HG03280 (cell line): ENCODE results near the gene TOMM70.
"Not testable (repeated sequence)": the region's sequence is repeated elsewhere in the genome, so short reads cannot be mapped to it uniquely, and the experiment has no call there.

Experiments used
- ATAC-seq: cut with Tn5 transposase; IDR thresholded peaks from one replicate; pipeline ENCODE4 v1.9.1; 2021; ENCODE audit warnings: mild to moderate bottlenecking, moderate library complexity; ENCODE audit not compliant: unreplicated experiment

Gene TOMM70

DNA sequence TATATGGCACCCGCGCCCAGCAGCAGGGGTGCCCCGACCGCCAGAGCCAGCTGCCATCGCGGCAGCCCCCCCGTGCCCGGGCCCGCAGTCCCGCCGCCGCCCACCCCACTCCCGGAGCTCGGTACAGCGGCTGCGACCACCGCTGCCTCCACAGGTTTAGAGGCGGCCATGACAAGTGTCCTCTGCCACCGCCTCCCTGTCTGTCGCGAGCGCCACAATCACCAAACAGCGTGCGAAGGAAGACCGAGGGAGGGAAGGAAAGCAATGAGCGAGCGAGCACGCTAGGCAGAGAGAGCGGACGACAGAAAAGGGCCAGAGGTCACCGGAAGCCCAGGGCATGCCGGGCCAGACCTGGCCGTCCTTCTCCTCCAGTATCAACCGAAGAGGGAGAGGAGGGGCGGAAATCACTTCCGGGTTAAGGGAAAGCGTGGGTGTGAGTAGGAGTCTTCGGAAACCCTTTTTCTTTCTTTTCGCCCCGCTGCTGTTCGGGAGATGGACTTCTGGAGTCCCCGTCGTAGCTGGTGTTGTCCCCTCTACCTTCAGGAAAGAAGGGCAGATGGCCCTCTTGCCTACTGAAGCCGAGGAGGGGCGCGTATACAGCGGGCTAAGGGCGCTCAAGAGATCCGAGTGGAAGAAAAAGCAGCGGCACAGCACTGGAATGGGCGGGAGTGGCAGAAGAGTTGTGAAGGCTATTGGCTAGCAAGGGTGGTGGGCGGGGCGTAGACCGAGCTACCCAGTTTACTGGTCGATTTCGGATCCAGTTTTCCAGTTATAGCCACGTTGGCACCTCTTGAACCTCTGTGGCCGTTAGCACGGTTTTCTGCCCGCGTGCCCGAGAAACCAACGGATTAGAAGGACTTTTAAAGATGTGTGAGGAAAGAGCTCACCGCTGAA is at the start of gene TOMM70, which contains the start of gene LNP1:
TOMM70 (minus strand) TSS at position 310 of the 894 bp plus-strand sequence; CDS start at position 170, 140 bp downstream.
LNP1 (plus strand) TSS at position 760 of the 894 bp plus-strand sequence. CDS start 28,191 bp downstream, outside the sequence.
- peak; percentile 86 for ATAC-seq

DNA sequence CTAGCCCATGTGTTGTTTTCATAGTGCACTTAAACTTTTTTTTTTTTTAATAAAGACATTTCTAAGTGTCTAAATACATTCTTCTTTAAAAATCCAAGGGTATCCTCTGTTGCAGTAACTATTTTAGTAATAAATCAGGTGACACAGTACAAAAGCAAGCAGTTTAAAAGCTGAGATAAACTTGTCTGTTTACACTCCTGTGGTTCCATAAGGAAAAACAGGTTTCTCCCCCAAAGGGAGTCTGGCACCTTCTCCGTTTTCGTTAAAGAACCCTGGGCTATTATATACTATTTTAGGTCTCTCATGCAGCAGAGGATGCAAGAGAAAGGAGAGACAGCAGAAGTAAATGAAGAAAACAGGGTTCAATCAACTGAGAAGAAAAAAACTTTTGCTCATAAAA is 48.3 kb upstream of the TOMM70 start:
- ATAC-seq, result no peak

DNA sequence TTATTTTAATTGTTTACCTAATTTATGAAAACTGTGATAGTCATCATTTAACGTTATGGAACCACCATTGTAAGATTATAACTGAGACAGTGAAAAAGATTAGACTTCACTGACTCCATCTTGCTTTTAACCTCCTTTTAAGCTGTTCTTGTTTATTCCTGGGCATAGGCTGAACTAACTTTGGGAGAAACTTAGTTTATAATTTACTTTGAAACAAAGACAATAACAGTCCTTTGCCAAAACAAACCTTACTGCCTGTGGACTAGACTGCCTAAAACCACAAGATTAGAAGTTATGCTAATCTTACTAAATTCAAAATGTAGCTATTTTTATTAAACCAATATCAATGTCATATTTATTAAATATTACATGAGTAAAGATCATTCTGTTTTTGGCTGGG is 47.2 kb upstream of the TOMM70 start:
- no peak for ATAC-seq

DNA sequence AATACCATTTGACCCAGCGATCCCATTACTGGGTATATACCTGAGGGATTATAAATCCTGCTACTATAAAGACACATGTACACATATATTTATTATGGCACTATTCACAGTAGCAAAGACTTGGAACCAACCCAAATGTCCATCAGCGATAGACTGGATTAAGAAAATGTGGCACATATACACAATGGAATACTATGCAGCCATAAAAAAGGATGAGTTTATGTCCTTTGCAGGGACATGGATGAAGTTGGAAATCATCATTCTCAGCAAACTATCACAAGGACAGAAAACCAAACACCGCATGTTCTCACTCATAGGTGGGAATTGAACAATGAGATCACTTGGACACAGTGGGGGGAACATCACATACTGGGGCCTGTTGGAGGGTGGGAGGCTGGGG is 46.2 kb upstream of the TOMM70 start:
- not testable (repeated sequence) for ATAC-seq

DNA sequence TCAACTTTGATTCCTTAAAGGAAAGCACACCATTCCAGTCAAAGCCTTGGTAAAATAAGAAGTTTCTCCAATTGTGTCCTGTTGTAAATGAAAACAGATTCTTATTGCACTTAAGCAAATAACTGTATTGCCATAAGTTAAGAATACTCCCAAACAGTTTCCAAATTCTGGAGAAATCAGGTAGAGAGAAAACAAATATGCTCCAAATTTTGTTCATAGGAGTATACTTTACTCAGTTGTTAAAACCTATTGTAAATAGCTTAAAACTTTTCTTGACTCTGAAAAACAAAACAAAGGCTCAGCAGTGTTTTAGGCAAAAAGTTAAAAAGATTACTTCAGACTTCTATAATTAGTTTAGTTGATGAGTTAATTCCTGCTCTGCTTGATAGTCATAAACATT is 42.8 kb upstream of the TOMM70 start:
- no peak for ATAC-seq

DNA sequence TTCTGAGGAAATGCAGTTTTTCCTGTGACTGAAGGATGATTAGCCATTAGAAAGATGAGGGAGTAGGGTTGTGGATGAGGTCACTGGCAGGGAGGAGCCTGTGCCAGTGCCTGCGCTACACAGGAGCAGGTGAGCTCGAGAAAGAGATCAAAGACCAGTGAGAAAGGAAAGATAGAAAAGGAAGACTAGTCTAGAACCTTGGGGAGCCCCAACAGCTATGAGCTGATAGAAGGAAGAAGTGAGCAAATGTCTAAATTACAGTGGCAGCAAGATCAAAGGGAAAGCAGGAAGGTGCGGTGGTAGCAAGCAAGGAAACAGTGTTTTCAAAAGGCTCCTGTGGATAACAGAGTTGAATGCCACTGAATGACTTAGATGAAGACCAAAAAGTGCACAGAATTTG is 40.0 kb upstream of the TOMM70 start:
- ATAC-seq, result no peak

DNA sequence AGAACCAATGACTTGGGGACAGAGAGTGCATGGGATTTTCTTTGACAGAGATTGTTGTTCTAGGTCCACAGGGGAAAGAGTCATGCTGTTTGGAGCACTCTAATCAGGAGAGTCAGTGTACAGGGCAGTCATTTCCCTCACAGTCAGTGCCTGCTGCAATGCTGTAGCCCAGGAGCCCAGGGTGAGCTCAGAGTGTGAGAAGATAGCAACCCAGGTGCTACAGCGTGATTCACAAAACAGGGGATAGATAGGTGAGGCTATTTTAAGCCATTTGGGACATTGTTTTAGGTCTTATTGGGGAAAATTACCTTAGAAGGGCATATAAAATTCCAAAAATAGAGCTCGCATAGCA is 37.7 kb upstream of the TOMM70 start:
- no peak for ATAC-seq

DNA sequence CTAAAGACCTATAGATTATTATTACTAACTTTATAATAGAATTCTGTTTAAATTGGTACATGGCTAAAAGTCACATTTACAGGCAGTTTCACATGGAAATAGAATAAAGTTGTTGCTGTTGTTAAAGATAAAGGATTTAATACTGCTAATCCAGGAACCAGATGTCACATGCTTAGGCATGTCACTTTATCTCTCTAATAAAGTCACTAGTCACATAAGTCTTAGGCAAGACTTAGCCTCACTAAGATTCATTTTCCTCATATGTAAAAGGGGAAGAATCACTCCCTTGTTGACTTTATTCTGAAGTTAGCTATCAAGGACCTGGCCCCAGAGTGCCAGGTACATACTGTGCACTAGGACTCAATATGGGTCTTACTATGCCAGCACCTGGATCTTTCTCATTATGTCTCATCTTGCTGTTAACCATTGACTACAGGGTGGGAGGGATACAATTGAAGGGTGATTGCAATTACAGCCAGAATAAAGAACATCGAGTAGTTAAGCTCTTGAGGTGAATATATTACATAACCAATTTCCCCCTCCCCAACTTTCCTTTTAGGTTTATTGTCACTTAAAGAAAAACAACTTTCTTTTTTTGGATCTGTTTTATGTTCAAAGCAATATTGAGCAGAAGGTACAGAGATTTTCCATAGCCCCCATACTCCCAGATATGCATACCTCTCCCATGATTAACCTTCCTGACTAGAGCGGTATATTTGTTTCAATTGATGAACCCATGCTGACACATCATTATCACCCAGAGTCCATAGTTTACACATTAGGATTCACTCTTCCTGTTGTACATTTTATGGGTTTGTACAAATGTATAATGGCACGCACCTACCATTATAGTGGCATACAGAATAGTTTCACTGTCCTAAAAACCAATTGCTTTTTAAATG is 37.1 kb upstream of the TOMM70 start:
- ATAC-seq, result no peak

DNA sequence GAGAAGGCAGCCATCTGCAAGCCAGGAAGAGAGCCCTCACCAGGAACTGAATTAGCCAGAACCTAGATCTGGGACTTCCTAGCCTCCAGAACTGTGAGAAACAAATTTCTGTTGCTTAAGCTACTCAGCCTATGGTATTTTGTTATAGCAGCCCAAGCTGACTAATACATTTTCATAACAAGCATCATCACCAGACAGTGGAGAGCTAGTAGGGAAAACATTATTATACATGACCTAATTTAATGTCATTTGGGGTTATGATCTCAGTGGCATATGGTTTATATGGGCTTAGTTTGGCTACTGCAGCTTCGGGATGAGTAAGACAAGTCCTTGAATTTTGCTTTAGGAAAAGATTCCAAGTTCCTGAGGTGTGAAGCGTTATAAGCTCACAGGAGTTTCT is 36.1 kb upstream of the TOMM70 start:
- ATAC-seq, result no peak

DNA sequence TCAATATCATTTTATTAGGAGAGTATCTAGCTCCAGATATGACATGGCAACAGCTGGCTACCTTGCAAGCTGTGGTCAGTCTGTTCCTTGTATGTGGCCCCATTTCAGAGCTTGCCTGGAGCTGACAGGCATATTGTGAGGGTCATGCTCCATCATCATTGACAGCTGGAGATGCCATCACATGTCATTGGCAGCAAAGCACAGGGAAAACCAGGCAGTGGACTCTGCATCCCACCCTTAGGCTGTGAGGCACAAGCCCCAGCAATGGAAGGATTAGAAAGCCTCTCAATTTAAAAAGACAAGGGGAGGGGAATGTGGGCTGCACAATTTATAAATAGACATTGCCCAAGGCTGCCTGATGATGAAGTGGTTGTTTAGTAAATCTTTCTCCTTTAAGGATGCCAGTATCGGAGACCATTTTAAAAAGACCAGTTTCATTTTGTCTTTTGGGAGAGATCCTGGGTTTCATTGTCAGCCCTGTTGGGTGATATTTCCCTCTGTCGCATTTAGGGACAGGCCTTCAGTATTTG is 28.4 kb upstream of the TOMM70 start:
- no peak for ATAC-seq

DNA sequence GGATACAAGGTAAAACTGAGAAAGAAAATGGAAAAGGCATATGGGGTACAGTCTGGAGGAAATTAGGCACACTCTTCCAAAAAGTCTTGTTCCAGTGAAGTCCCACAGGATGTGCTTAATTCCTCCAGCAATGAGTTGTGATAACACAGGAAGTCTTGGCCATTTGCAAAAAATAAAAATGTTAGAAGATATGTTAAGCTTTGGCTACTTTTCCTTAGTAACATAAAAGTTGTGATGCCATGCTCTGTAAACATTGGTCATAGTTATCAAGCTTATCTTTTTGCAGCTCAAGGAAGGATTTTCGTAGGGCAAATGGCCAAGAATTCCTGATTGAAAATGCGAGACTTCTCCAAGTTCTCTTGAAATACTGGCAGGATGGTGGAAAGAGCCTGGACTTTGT is 26.8 kb upstream of the TOMM70 start:
- no peak for ATAC-seq

DNA sequence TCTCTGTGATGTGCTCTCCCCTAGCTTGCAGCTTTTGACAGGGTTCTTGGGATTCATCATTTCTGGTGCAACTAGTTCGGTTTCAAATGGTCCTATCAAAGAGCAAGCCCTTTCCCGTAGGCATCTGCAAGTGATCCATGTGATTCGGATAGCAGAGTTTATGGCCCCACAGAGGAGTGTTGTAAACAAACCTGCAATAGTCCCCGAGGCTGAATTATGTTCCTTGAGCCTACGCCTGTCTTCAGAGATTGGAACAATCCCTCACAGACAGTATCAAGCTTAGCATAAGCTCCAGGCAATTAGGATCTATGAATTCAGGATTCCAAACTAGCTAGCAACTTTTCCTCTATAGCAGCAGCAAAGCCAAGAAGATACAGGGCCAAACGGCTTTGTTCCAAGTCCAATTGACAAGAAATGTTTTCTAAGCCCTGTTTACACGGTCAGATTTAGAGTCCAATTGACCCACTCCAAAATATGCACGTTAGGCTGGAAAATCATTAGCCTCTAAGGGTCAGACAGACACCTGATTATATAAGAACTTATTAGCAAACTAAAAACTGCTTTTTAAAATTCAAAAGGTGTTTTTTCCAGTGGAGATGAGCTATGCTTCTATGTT is 25.3 kb upstream of the TOMM70 start:
- ATAC-seq, result no peak

DNA sequence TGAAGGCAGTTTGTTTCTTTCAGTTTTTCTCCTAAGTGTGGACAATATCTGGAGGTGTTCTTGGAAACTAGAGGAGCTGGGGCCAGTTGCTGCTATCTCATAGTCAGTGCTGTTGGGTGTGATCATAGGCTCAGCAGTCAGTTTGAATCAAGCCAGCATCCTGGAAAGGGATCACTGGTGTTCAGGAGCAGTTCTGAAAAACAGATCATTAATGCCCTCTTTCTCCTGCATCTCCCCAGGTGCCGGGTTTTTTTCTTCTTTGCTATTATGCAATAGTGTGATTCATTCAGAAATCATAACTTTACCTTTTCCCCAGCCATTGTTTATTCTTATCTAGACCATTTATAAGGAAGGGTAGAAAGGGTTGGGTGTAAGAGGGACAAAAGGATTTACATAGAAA is 24.4 kb upstream of the TOMM70 start:
- ATAC-seq, result no peak

DNA sequence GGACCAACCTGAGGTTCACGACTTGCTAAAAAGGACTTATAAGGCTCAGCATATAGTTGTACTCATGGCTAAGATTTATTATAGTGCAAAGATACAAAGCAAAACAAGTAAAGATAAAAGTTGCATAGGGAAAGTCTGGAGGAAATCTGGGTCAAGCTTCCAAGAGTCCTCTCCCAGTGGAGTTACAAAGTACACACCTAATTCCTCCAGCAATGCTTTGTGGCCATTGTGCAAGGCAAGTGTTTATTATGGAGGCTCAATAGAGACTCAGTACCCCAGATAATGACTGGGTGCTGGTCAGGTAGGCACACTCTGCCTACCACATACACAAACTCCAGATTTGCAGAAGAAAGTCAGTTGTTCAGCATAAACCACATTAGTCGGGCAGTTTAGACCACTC is 23.4 kb upstream of the TOMM70 start:
- no peak for ATAC-seq

DNA sequence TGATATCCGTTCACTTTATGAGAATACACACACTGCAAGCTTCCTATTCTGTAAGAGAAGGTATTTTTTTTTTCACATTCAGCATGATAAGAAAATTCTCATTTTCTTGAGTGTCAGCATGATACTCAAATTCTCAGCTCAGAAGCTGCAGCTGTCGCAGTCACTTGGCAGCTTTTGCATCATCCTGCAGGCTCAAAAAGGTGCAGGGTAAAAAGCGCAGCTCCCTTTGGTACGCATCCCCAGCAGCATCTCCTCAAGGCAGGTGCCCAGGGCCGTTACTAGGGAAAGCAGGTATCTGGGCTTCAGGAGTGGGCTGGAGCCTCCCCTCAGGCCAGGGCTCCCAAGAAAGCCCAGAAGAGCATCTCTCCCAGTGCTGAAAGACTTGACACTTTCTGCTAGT is 22.7 kb upstream of the TOMM70 start:
- no peak for ATAC-seq

DNA sequence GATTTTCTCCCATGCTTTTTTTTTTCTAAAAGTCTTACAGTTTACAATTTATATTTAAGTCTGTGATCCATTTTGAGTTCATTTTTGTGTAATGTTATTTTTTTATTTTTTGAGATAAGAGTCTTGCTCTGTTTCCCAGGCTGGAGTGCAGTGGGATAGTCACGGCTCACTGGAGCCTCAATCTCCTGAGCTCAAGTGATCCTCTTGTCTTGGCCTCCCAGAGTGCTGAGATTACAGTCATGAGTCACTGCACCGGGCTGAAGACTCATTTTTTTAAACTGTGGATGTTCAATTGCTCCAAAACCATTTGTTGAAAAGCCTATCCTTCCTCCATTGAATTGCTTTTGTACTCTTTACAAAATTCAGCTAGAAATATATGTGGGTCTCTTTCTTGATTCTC is 20.0 kb upstream of the TOMM70 start:
- no peak for ATAC-seq

DNA sequence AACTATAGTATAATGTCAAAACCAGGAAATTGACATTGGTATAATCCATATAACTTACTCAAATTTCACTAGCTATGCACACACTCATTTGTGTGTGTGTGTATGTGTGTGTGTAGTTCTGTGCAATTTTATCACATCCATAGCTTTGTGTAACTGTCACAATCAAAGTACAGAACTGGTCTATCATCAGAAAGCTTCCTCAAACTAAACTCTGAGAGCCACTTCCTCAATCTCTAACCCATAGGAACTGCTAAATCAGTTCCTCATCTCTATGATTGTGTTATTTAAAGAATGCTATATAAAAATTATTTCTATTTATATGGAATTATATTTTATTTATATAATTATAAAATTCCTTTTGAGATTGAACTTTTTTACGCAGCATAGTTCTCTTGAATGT is 18.5 kb upstream of the TOMM70 start:
- ATAC-seq, result no peak

DNA sequence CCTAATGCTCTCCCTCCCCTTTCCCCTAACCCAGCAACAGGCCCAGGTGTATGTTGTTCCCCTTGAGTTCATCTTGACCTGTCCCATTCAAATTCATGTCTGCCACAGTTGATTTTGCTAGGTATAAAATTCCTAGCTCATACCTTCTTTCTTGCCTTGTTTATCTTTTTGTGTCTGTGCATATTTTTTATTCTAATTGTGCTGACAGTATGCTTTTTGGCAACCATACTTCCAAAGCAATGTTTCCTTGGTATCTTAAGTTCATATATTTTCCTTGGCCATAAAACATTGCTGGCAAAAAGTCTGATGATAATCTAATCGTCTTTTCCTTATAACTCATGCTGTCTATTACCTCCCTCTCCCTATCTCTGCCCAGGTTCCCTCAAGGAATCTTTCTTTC is 16.0 kb upstream of the TOMM70 start:
- no peak for ATAC-seq

DNA sequence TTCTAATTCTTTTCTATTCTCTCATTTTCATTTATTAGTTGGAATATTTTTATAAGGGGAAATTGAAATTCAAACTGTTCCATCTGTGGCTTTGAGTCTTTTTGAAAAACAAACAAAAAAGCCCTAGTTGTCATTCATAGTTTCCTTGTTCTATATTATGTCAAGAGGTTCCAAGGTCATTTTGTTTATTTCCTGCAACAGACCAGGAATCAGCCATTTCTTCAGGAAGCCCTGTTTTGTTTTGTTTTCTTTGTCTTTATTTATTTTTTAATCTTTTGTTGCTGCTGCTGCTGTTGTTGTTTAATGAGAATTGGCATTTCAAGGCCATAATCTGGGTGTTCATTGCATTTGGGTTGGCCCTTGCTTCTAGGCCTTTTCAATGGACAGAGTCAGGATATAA is 15.3 kb upstream of the TOMM70 start:
- no peak for ATAC-seq

DNA sequence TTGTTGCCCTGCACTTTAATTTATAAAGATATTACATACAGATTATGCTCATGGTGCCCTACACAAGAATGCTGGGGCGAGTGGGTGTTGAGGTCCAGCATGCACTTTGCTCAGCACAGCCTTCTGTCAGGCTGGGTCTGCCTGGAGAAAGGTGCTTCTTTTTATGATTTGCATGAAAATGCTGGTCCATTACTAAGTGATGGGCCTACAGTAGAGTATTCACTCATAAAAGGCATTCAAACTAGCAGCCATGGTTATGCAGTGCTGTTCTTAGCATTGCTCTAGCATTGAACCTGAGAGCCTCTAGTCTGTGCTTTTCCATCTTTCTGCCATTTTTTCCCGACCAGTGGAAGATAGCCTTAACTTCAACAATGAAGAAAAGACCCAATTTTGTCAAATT is 12.7 kb upstream of the TOMM70 start:
- no peak for ATAC-seq

DNA sequence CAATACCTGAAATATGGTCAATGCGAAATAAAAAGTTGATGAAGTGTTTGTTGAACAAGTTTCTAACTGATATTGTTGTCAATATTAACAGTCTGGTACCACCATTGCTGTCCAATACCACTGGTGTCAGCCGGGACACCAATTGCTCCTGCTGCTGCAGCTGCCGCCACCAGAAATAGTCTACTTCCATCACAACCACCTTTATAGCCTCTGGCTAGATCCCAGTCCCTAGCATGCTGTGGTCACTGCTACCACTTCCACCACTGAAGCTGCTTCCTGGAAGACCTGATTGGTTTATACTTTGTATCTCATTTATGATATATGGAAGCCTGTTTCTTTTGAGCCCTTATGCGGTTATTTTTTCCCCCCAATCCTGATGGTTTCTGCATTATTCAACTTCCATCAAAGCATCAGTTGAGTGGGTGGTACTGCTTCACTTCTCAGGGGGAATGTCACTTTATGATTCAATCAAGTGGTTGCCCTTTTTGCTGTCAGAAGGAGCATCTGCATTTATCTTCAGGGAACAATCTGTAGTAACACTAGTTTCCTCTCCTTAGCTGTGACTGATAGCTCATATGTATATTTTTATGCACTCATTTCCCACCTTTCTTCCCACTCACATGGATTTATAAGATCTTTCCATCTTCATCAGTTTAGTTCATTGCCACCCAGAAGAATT is 12.2 kb upstream of the TOMM70 start:
- ATAC-seq, result no peak
